PFSK-1 (cell line): Measurements from ENCODE around the gene FLT4.

Experiments used
- FOXP2 ChIP-seq: optimal IDR thresholded peaks from 2 replicates; pipeline ENCODE3; 2011; ENCODE audit warnings: borderline replicate concordance, control low read depth, inconsistent platforms; ENCODE audit not compliant: insufficient read depth; ENCODE audit errors: extremely low read length, extremely low read depth
- POLR2AphosphoS5 ChIP-seq: IDR thresholded peaks from 2 replicates; pipeline ENCODE4 v1.6.1; 2012; ENCODE audit warnings: low read depth, mild to moderate bottlenecking, control low read depth, low read length, moderate library complexity
- SIN3A ChIP-seq: IDR thresholded peaks from 2 replicates; pipeline ENCODE4 v1.6.1; 2012; ENCODE audit warnings: mild to moderate bottlenecking, low read length, moderate library complexity, borderline replicate concordance; ENCODE audit not compliant: insufficient read depth
- TAF1 ChIP-seq: IDR thresholded peaks from 2 replicates; pipeline ENCODE4 v1.6.1; 2012; ENCODE audit warnings: low read length, control low read depth, borderline replicate concordance; ENCODE audit not compliant: insufficient read depth
- TF ChIP-seq, protein P1 (sequence below), 2 experiments: IDR thresholded peaks; 2 replicates each; pipeline versions ENCODE4 v1.6.1 to v1.8.0; 2011 to 2012; ENCODE audit warnings: low read depth in 2 of 2, low read length in 2 of 2, control low read depth in 1 of 2, inconsistent platforms in 1 of 2, mild to moderate bottlenecking in 1 of 2, moderate library complexity in 1 of 2; ENCODE audit not compliant: insufficient read depth in 1 of 2

The FLT4 gene

DNA sequence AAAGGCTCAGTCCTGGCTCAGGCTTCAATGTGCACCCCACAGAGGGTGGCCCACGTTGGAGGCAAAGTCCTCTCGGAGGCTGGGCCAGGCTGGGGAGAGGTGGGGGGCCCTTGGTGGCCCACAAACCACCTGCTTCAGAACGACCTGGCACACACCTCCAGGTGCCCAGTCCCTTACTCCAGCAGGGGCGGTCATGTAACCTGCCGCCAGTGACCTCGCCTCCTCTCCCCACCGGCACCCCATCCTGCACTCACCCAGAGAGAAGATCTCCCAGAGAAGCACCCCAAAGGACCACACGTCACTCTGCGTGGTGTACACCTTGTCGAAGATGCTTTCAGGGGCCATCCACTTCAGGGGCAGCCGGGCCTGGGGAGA, 35.6 kb downstream of the FLT4 start:
- TF ChIP-seq, protein P1, sequence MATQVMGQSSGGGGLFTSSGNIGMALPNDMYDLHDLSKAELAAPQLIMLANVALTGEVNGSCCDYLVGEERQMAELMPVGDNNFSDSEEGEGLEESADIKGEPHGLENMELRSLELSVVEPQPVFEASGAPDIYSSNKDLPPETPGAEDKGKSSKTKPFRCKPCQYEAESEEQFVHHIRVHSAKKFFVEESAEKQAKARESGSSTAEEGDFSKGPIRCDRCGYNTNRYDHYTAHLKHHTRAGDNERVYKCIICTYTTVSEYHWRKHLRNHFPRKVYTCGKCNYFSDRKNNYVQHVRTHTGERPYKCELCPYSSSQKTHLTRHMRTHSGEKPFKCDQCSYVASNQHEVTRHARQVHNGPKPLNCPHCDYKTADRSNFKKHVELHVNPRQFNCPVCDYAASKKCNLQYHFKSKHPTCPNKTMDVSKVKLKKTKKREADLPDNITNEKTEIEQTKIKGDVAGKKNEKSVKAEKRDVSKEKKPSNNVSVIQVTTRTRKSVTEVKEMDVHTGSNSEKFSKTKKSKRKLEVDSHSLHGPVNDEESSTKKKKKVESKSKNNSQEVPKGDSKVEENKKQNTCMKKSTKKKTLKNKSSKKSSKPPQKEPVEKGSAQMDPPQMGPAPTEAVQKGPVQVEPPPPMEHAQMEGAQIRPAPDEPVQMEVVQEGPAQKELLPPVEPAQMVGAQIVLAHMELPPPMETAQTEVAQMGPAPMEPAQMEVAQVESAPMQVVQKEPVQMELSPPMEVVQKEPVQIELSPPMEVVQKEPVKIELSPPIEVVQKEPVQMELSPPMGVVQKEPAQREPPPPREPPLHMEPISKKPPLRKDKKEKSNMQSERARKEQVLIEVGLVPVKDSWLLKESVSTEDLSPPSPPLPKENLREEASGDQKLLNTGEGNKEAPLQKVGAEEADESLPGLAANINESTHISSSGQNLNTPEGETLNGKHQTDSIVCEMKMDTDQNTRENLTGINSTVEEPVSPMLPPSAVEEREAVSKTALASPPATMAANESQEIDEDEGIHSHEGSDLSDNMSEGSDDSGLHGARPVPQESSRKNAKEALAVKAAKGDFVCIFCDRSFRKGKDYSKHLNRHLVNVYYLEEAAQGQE (IDR thresholded peaks at IDR 0.05; ENCODE audit: insufficient read depth in 1 of 2, low read depth in 2 of 2, low read length in 2 of 2), result no peak
- TF ChIP-seq SIN3A (no peak), TAF1 (no peak), FOXP2 (no peak), POLR2AphosphoS5 (no peak)

DNA sequence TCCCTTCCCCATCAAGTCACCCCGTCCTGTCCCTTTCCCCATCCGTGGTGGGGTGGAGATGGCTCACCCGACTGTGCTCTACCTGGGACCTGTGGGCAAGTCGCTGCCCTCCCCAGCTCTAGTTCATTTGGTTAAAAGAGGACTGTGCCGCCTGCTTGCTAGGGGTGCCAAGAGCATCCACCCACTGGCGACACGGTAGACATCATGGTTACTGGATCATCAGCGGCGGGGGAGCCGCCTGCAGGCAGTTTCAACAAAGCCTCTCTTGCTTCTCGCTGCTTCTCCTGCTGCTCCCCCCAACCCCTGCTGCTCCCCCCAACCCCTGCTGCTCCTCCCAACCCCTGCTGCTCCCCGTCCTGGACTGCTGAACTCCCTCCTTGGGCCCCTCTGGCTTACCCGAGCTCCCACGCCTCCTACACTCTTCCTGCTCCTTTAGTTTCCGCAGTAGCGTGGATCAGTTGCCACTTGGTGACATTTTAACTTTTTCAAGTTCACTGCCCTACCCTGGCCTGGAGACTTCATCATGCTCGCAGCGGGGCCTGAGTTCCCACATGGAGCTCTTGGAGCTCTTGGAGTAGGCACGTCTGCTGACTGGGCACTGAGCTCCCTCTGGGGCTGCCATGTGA, 36.1 kb downstream of the FLT4 start:
- TF ChIP-seq TAF1 (no peak), FOXP2 (no peak), SIN3A (no peak)
- TF ChIP-seq, protein P1 (IDR thresholded peaks at IDR 0.05; ENCODE audit: insufficient read depth in 1 of 2, low read depth in 2 of 2, low read length in 2 of 2), result no peak

DNA sequence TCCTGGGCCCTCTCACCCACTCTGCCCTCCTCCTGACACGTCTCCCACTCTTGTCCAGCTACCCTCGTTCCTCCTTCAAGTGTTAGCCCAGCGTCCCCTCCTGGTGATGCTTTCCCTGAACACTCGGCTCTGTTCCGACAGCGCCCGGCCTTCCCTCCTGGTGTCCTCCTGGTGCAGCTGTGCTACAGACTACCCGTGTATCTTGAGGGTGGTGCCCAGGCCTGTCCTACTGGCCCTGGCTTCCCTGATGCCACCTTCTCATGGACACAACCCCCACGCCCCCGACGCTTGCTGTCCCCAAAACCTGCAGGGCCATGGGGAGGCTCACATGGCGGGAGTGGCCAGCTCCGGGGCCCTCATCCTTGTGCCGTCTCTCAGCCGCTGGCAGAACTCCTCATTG, 36.7 kb downstream of the FLT4 start:
- TF ChIP-seq FOXP2 (no peak), POLR2AphosphoS5 (no peak), SIN3A (no peak), TAF1 (no peak)
- TF ChIP-seq, protein P1 (IDR thresholded peaks at IDR 0.05; ENCODE audit: insufficient read depth in 1 of 2, low read depth in 2 of 2, low read length in 2 of 2), result no peak

DNA sequence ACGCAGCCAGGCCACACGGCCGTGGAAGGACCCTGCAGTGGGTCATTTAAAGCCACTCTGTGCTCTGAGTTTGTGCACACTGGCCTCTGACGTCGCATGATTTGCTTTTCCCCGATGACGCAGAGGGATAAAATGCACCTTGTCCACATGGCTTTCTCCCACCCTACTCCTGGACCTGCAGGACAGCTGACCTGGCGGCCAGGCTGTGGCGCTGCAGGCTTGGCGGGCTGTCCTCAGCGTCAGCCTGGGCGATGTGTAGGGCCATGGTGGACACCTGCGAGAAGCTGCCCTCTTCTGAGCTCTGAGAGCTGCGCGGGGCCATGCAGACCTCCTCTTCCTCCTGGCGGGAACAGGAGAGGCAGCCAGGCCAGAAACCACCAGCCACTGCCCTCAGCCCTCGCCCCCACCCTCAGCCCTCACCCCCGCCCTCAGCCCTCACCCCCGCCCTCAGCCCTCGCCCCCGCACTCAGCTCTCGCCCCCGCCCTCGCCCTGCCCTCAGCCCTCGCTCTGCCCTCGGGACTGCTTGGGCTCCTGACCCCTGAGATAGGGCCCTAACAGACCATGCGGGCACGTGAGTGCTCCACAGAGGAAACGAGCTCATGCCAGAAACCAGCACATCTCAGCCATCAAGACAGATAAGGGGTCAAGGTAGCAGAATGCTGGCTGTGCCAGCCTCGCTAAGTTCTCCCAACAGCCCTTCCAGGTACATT, 38.1 kb downstream of the FLT4 start:
- TF ChIP-seq SIN3A, result no peak

DNA sequence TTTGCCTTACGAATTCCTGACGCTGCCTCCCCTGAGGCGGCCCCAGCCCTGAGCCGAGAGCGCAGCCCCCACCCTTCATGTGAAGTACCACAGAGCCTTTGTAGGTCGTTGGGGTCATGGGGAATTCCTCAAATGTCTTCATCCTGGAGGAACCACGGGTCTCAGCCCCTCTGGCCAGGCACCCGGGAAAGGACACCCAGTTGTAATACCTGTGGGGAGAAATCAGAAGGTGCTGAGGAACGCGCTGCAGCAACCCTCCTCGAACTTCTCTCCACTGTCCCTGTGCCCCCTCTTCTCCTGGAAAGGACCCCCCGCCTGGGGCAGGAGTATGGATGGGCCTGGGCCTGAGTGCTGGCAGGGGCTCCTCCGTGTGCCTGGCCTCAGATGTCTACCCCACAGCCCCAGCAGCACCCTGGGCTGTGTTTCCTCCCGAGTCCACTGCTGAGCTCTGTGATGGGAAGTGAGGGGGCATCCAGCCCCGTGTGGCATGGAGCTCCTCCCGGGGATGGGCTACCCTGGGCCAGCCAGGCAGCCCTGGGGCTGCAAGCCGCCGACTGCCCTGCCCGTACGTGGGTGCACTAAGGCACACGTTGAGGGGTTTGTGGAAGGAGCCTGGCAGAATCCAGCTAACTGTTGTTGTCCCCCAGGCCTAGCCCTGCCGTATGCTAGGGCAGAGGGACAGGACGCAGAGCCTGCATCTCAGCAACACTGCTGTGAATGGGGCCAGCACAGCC, 39.4 kb downstream of the FLT4 start:
- TF ChIP-seq SIN3A, result no peak
- TF ChIP-seq, protein P1 (IDR thresholded peaks at IDR 0.05; ENCODE audit: insufficient read depth in 1 of 2, low read depth in 2 of 2, low read length in 2 of 2), result no peak
- TF ChIP-seq POLR2AphosphoS5, result no peak
- TF ChIP-seq TAF1, result no peak
- no peak for TF ChIP-seq FOXP2
